GM06990 (cell line): ENCODE measurements around the gene XYLT1.
"Not testable (repeated sequence)": the region's sequence is repeated elsewhere in the genome, so short reads cannot be mapped to it uniquely, and the experiment has no call there.

Experiments
- DNase-seq: peaks from one replicate; pipeline ENCODE4 v3.0.0-alpha.2; 2011; ENCODE audit not compliant: insufficient read length; ENCODE audit errors: extremely low read depth
- H3K27me3 ChIP-seq: replicated peaks from 2 replicates; pipeline ENCODE4 v1.6.0; 2011; ENCODE audit warnings: low read length; ENCODE audit not compliant: control insufficient read depth, insufficient read depth
- H3K36me3 ChIP-seq: 2 replicates; pipeline ENCODE4 v1.5.1; 2011; ENCODE audit warnings: low read length; ENCODE audit not compliant: control insufficient read depth, insufficient read depth
- H3K4me3 ChIP-seq: replicated peaks from 2 replicates; pipeline ENCODE4 v1.5.1; 2011; ENCODE audit warnings: low read depth, mild to moderate bottlenecking, control low read depth, low read length
- TF ChIP-seq, protein P1 (sequence below): IDR thresholded peaks from 2 replicates; pipeline ENCODE4 v1.5.1; 2011; ENCODE audit warnings: low read length, control low read depth, mild to moderate bottlenecking, inconsistent platforms; ENCODE audit not compliant: insufficient read depth, poor library complexity, severe bottlenecking

XYLT1 gene

DNA sequence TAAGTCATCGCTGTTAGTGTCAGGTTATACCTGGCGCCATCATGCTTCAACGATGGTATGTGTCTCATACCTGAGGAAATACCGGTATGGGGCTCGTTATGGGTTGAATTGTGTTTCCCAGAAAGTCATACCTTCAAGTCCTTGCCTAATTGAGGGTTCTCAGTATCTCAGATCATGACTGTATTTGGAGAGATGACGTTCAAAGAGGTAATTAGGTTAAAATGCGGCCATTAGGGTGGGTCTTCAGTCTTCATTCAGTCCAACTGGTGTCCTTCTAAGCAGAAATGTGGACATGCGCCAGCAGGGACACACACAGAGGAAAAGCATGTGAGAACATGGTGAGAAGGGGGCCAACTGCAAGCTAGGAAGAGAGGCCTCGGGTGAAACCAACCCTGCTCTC, 37.5 kb upstream of the XYLT1 start:
- peaks cover 1% of the 10 kb centered on the region; the same call in 1 of the 2 replicates for H3K27me3 ChIP-seq
- TF ChIP-seq, protein P1, sequence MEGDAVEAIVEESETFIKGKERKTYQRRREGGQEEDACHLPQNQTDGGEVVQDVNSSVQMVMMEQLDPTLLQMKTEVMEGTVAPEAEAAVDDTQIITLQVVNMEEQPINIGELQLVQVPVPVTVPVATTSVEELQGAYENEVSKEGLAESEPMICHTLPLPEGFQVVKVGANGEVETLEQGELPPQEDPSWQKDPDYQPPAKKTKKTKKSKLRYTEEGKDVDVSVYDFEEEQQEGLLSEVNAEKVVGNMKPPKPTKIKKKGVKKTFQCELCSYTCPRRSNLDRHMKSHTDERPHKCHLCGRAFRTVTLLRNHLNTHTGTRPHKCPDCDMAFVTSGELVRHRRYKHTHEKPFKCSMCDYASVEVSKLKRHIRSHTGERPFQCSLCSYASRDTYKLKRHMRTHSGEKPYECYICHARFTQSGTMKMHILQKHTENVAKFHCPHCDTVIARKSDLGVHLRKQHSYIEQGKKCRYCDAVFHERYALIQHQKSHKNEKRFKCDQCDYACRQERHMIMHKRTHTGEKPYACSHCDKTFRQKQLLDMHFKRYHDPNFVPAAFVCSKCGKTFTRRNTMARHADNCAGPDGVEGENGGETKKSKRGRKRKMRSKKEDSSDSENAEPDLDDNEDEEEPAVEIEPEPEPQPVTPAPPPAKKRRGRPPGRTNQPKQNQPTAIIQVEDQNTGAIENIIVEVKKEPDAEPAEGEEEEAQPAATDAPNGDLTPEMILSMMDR = no peak
- H3K4me3 ChIP-seq = no peak overlapping the region

DNA sequence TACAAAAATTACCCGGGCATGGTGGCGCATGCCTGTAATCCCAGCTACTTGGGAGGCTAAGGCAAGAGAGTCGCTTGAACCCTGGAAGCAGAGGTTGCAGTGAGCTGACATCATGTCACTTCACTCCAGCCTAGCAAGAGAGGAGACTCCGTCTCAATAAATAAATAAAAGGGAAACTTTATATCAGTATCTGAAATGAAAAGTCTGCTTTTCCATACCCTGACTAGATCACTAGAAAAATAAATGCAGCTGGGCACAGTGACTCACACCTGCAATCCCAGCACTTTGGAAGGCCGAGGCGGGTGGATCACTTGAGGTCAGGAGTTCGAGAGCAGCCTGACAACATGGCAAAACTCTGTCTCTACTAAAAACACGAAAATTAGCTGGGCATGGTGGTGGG, 36.8 kb upstream of the XYLT1 start:
- H3K27me3 ChIP-seq, H3K4me3 ChIP-seq, DNase-seq, H3K36me3 ChIP-seq: not testable (repeated sequence)

More for the DNA sequence above, 37.5 kb upstream of the XYLT1 start:
- H3K36me3 ChIP-seq = no peaks in the 10 kb centered on the region
- no peak for DNase-seq

DNA sequence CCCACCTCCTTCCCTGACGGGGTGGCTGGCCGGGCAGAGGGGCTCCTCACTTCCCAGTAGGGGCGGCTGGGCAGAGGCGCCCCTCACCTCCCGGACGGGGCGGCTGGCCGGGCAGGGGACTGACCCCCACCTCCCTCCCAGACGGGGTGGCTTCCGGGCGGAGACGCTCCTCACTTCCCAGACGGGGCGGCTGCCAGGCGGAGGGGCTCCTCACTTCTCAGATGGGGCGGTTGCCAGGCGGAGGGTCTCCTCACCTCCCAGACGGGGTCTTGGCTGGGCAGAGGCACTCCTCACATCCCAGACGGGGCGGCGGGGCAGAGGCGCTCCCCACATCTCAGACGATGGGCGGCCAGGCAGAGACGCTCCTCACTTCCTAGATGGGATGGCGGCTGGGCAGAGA, 35.1 kb upstream of the XYLT1 start:
- H3K4me3 ChIP-seq, H3K36me3 ChIP-seq, DNase-seq, H3K27me3 ChIP-seq: not testable (repeated sequence)

DNA sequence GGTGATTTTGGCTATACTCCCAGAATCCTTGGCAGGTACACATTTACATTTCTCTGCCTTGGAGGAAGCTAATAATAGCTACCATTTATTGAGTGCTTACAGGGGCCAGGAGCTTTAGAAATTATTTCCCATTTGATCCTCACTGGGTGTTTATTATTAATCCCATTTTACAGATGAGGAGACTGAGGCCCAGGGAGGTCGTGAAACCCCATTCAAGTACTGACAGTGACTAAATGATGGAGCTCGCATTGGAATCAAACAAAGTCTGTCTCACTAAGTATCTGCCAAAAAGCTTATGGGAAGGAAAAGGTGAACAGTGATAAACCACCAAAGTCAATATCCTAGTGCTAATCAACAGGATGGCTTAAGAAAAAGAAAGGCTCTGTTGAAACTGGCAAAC, 33.3 kb upstream of the XYLT1 start:
- peaks cover 1% of the 10 kb centered on the region; the same call in 1 of the 2 replicates for H3K27me3 ChIP-seq
- no peaks in the 10 kb centered on the region for H3K36me3 ChIP-seq
- H3K4me3 ChIP-seq = no peak overlapping the region
- TF ChIP-seq, protein P1 = no peak
- no peak for DNase-seq

DNA sequence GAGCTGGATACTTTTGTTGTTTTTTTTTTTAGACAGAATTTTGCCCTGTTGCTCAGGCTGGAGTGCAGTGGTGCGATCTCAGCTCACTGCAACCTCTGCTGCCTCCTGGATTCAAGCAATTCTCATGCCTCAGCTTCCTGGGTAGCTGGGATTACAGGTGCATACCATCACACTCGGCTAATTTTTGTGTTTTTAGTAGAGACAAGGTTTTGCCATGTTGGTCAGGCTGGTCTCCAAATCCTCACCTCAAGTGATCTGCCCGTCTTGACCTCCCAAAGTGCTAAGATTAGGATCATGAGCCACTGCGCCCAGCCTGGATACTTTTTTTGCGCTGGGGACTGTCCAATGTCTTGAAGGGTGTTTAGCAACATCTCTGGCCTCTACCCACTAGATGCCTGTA, 32.6 kb upstream of the XYLT1 start:
- TF ChIP-seq, protein P1 = no peak
- DNase-seq = no peak
- Histone ChIP-seq H3K36me3 (no peaks in the 10 kb centered on the region), H3K27me3 (peaks cover 1% of the 10 kb centered on the region; the same call in 1 of the 2 replicates), H3K4me3 (no peak overlapping the region)

DNA sequence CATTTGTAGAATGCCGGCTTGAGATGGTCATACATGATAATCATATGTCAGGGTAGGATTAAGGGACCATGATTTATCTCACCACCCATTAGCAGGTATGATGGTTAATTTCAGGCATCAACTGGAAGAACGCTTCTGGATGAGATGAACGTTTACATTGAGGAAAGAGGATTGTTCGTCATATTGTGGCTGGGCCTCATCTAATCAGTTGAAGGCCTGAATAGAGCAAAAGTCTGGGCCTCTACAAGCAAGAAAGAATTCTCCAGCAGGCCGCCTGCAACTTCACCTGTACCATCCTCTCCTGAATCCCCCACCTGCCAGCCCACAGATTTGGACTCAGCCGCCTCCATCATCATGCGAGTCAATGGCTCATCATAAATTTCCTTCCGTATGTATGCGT, 30.6 kb upstream of the XYLT1 start:
- no peak overlapping the region for H3K4me3 ChIP-seq
- H3K36me3 ChIP-seq = no peaks in the 10 kb centered on the region
- TF ChIP-seq, protein P1 = no peak
- DNase-seq = no peak
- peaks cover 1% of the 10 kb centered on the region; the same call in 1 of the 2 replicates for H3K27me3 ChIP-seq

DNA sequence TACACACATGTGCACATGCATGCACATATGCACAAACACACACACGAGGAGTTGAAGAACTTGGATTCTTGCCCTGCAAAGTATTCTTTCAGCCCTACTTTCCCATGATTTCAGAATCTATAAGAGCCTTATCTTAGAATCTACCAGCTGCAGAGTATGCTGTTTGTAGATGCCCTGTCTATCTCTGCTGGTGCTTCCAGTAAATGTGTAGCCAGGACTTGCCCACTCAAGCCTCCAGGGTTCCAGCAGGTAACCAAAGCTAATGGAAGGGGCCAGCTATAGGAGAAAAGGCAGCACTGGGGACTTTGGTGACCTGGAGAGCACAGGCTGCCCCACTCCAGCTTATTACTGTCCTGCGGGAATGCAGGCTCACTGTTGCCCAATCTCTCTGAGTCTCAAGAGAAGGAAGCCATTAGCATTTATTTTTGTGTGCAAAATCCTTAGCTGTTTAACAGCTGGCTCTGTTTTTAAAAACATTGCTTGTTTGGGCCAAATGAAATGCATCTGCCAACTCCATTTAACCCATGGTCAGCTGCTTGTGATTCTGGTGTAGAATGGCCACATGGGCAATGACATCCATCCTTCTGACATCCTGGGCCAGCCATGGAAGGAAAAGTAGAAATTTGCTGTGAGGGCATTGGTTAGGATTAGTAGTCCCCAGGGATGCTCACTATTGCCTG, 28.6 kb upstream of the XYLT1 start:
- DNase-seq = no peak
- no peak overlapping the region for H3K4me3 ChIP-seq
- H3K36me3 ChIP-seq = no peaks in the 10 kb centered on the region
- H3K27me3 ChIP-seq = peaks cover 1% of the 10 kb centered on the region; the same call in 1 of the 2 replicates
- TF ChIP-seq, protein P1 = no peak
